ENCODE data around the gene CFL1. TPM values are rescaled to one million over a fixed set of nuclear protein-coding genes. Genes with fewer than 3 reads are reported as not detected.
"Not testable (repeated sequence)": the region's sequence is repeated elsewhere in the genome, so short reads cannot be mapped to it uniquely, and the experiment has no call there.

The CFL1 gene
- total and polyA plus RNA-seq, 2 donors (not counting 1 experiment from before 2014, with no cell fraction given): 680 to 1,603 TPM

- peak overlapping the region; percentile 56 to 78 (median 68) for H3K4me3 ChIP-seq (replicated peaks in 1 of 4; ENCODE audit: control extremely low read depth in 1 of 4, insufficient read depth in 1 of 4, low read depth in 3 of 4, low read length in 4 of 4)
- no peak for DNase-seq (ENCODE audit: low read depth in 2 of 2)
- H3K9ac ChIP-seq (ENCODE audit: insufficient read depth, low read length): no peak overlapping the region
- no peak for TF ChIP-seq CTCF (conservative IDR thresholded peaks at IDR 0.05 in 1 of 2, IDR thresholded peaks at IDR 0.05 in 1 of 2; ENCODE audit: low read depth in 1 of 2, low read length in 2 of 2)
- TF ChIP-seq EZH2 (IDR thresholded peaks at IDR 0.05; ENCODE audit: low read length, missing control alignments): no peak
- no peaks in the 10 kb centered on the region for H3K27me3 ChIP-seq (ENCODE audit: control insufficient read depth, insufficient read depth, low read length)
- H4K20me1 ChIP-seq (ENCODE audit: control insufficient read depth, extremely low read depth, insufficient read depth, low read length): no peaks in the 10 kb centered on the region
- peak overlapping the region; percentile 17 for H3K27ac ChIP-seq (ENCODE audit: insufficient read depth, low read length)
- H2AFZ ChIP-seq (ENCODE audit: low read length): no peak overlapping the region
- H3K4me2 ChIP-seq (ENCODE audit: extremely low read depth, insufficient read depth, low read length): peak overlapping the region; percentile 61
- peaks cover 71% of the 10 kb centered on the region for H3K79me2 ChIP-seq (ENCODE audit: control insufficient read depth, insufficient read depth, low read length)
- no peaks in the 10 kb centered on the region for H3K9me3 ChIP-seq (ENCODE audit: control insufficient read depth, insufficient read depth, low read depth, low read length)
- H3K36me3 ChIP-seq (ENCODE audit: control insufficient read depth, insufficient read depth, low read length): peaks cover 26% of the 10 kb centered on the region
- peaks cover 28% of the 10 kb centered on the region for H3K4me1 ChIP-seq (ENCODE audit: control insufficient read depth, extremely low read depth, insufficient read depth, low read length)
Observed at GRCh38 chr11:65892661-65893317, 34.8 kb upstream of the CFL1 start.

GRCh38 chr11:65892137-65892540, 34.2 kb upstream of the CFL1 start:
- H3K4me2 ChIP-seq (ENCODE audit: extremely low read depth, insufficient read depth, low read length): peak overlapping the region; percentile 61
- not testable (repeated sequence) for H4K20me1 ChIP-seq (ENCODE audit: control insufficient read depth, extremely low read depth, insufficient read depth, low read length); H3K9me3 ChIP-seq (ENCODE audit: control insufficient read depth, insufficient read depth, low read depth, low read length); DNase-seq (ENCODE audit: low read depth in 2 of 2); H2AFZ ChIP-seq (ENCODE audit: low read length); H3K27me3 ChIP-seq (ENCODE audit: control insufficient read depth, insufficient read depth, low read length)
- H3K27ac ChIP-seq (ENCODE audit: insufficient read depth, low read length): peak overlapping the region; percentile 98
- H3K4me1 ChIP-seq (ENCODE audit: control insufficient read depth, extremely low read depth, insufficient read depth, low read length): peaks cover 28% of the 10 kb centered on the region
- H3K4me3 ChIP-seq (replicated peaks in 1 of 4; ENCODE audit: control extremely low read depth in 1 of 4, insufficient read depth in 1 of 4, low read depth in 3 of 4, low read length in 4 of 4): peak overlapping the region; percentile 56 to 78 (median 68)
- H3K9ac ChIP-seq (ENCODE audit: insufficient read depth, low read length): peak overlapping the region; percentile 89
- peaks cover 71% of the 10 kb centered on the region for H3K79me2 ChIP-seq (ENCODE audit: control insufficient read depth, insufficient read depth, low read length)
- peaks cover 26% of the 10 kb centered on the region for H3K36me3 ChIP-seq (ENCODE audit: control insufficient read depth, insufficient read depth, low read length)

GRCh38 chr11:65891219-65892136, 33.5 kb upstream of the CFL1 start:
- Histone ChIP-seq H4K20me1 (ENCODE audit: control insufficient read depth, extremely low read depth, insufficient read depth, low read length) (no peaks in the 10 kb centered on the region), H3K9me3 (ENCODE audit: control insufficient read depth, insufficient read depth, low read depth, low read length) (no peaks in the 10 kb centered on the region), H3K4me3 (replicated peaks in 1 of 4; ENCODE audit: control extremely low read depth in 1 of 4, insufficient read depth in 1 of 4, low read depth in 3 of 4, low read length in 4 of 4) (peak overlapping the region; percentile 56 to 78 (median 68)), H3K27ac (ENCODE audit: insufficient read depth, low read length) (peak overlapping the region; percentile 98), H3K4me2 (ENCODE audit: extremely low read depth, insufficient read depth, low read length) (peak overlapping the region; percentile 61), H2AFZ (ENCODE audit: low read length) (no peak overlapping the region), H3K27me3 (ENCODE audit: control insufficient read depth, insufficient read depth, low read length) (no peaks in the 10 kb centered on the region), H3K36me3 (ENCODE audit: control insufficient read depth, insufficient read depth, low read length) (peaks cover 23% of the 10 kb centered on the region), H3K4me1 (ENCODE audit: control insufficient read depth, extremely low read depth, insufficient read depth, low read length) (peaks cover 26% of the 10 kb centered on the region), H3K79me2 (ENCODE audit: control insufficient read depth, insufficient read depth, low read length) (peaks cover 71% of the 10 kb centered on the region), H3K9ac (ENCODE audit: insufficient read depth, low read length) (peak overlapping the region; percentile 89)
- DNase-seq (ENCODE audit: low read depth in 2 of 2): peak in 1 of 2 donors; percentile 37
- TF ChIP-seq CTCF (conservative IDR thresholded peaks at IDR 0.05 in 1 of 2, IDR thresholded peaks at IDR 0.05 in 1 of 2; ENCODE audit: low read depth in 1 of 2, low read length in 2 of 2) (peak; percentile 7 to 22), EZH2 (IDR thresholded peaks at IDR 0.05; ENCODE audit: low read length, missing control alignments) (no peak)
